GM12865 (cell line): Measurements from ENCODE around the gene ACTL8.

ENCODE experiments used
- DNase-seq: peaks from one replicate; pipeline ENCODE4 v3.0.0; 2010; ENCODE audit warnings: low read depth
- H3K4me3 ChIP-seq: 2 replicates; pipeline ENCODE4 v1.5.1; 2011; ENCODE audit warnings: mild to moderate bottlenecking, low read depth, low read length, control low read depth
- TF ChIP-seq, protein P1 (sequence below): IDR thresholded peaks from 2 replicates; pipeline ENCODE4 v1.5.1; 2011; ENCODE audit warnings: low read length, control low read depth, low read depth, inconsistent platforms; ENCODE audit not compliant: insufficient read depth; ENCODE audit errors: missing control alignments

The ACTL8 gene

DNA sequence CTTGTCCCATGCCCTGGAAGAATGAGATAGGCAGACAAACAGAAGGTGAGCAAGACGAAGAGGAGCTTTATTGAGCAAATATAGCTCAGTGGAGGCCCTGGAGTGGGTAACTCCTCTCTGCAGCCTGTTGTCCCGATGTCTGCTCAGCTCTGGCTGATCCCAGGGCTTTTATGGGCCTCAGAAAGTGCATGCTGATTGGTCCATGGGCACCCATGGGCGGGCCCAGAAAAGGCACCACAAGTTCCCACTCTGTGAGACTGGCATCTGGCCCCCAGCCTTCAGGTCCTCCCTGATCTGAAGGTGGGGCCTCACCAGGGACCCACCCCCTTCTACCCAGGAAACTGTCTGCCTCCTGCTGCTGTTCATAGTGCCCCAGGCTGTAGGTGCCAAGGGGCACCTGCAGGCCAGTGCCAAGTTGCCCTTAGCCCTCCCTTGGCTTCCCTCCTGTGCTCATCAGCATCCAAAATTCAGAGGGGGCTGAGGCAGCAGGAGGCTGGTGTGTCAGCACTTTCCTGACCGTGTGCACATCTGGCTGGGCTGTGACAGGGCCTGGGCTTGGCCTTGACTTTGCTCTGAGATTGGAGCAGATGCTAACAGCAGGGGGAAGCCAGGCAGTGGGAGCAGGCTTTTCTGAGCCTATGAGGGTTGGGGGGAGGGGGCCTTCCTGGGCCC is 35.4 kb downstream of the ACTL8 start:
- H3K4me3 ChIP-seq, result no peak overlapping the region
- no peak for DNase-seq
- TF ChIP-seq, protein P1, sequence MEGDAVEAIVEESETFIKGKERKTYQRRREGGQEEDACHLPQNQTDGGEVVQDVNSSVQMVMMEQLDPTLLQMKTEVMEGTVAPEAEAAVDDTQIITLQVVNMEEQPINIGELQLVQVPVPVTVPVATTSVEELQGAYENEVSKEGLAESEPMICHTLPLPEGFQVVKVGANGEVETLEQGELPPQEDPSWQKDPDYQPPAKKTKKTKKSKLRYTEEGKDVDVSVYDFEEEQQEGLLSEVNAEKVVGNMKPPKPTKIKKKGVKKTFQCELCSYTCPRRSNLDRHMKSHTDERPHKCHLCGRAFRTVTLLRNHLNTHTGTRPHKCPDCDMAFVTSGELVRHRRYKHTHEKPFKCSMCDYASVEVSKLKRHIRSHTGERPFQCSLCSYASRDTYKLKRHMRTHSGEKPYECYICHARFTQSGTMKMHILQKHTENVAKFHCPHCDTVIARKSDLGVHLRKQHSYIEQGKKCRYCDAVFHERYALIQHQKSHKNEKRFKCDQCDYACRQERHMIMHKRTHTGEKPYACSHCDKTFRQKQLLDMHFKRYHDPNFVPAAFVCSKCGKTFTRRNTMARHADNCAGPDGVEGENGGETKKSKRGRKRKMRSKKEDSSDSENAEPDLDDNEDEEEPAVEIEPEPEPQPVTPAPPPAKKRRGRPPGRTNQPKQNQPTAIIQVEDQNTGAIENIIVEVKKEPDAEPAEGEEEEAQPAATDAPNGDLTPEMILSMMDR, result no peak

DNA sequence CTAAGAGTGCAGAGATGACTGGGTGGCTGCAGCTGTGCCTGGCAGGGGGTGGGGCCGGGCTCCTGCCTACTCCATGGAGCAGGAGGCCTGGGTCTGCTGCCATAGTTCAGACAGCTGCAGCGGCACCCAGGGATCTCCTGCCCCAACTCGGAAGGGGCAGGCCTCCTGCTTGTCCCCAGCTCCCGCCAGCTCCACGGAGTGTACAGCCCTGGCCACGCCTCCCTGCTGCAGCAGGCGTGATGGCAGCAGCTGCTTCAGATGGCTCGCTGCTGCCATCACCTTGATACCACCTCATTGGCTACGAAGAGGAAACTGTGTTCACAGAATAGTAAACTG is 35.9 kb downstream of the ACTL8 start:
- no peak overlapping the region for H3K4me3 ChIP-seq
- DNase-seq, result no peak
- TF ChIP-seq, protein P1, result no peak

DNA sequence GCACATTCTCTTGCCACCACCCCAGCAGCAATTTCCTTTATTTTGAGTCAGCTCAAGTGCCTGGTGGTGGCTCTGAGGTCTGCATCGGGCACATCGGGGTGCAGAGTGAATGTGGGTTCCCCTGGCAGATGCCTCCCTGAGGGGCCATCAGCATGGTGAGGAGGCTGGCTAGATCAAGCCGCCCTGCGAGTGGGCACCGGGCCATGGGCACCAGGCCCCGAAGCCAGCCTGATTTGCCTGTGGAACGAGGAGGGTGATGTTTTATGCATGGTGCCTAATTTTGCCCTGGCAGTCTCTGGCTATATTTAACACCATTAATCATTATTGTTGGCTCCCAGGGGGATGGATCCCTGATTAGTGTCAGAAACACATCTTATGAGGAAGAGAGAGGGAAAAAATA is 36.3 kb downstream of the ACTL8 start:
- TF ChIP-seq, protein P1, result no peak
- no peak overlapping the region for H3K4me3 ChIP-seq
- no peak for DNase-seq

DNA sequence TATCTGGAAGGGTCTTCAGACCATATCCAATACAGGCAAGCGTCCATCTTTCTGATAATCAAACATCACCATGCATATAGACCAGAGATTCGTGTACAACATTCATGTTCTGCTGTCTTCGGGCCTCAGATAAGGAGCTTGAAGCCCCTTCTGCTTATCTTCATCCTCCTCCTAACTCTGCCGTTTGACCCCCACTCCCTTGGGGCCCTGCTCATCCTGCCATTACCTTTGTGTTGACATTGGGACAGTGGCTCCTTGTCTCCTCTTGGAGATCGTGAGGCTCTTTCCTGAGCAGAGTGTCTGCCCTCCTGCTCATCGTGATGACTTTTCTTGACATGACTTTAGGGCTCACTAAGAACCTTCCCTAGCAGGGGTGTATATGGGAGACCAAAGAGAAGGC is 37.3 kb downstream of the ACTL8 start:
- TF ChIP-seq, protein P1, result no peak
- DNase-seq, result no peak
- H3K4me3 ChIP-seq, result no peak overlapping the region

DNA sequence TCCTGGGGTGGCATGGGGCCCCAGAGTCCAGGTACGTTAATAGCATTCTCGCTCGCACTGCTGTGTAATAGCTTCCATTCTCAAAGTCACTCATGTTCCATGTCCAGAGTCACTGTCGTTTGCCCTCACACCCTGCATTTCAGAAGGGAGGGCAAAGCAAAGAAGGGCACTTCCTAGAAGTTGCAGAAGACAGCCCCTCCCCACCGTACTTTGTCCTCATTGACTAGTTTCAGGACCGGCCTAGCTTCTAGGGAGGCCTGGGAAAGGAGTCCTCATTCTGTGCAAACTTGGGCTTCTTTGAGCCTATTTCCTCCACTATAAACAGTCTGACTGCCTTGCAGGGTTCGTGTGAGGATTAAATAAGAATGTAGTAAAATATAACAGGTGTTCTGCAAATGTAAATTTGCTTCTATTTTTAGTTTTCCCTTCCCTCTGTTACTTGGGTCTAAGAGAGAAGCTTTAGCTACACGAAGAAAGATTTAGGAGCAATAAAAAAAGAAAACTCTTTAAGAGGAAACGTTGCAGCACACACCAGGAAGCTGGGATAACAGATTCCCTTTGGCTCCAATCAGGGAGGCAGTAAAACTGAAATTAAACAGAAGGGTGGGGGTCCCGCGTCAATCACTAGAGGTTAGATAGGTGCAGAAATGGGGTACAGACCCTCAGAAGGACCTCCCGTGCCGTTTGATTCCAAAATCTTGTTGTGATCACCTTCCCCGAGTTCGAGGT is 40.1 kb downstream of the ACTL8 start:
- no peak overlapping the region for H3K4me3 ChIP-seq
- no peak for DNase-seq
- TF ChIP-seq, protein P1, result no peak

DNA sequence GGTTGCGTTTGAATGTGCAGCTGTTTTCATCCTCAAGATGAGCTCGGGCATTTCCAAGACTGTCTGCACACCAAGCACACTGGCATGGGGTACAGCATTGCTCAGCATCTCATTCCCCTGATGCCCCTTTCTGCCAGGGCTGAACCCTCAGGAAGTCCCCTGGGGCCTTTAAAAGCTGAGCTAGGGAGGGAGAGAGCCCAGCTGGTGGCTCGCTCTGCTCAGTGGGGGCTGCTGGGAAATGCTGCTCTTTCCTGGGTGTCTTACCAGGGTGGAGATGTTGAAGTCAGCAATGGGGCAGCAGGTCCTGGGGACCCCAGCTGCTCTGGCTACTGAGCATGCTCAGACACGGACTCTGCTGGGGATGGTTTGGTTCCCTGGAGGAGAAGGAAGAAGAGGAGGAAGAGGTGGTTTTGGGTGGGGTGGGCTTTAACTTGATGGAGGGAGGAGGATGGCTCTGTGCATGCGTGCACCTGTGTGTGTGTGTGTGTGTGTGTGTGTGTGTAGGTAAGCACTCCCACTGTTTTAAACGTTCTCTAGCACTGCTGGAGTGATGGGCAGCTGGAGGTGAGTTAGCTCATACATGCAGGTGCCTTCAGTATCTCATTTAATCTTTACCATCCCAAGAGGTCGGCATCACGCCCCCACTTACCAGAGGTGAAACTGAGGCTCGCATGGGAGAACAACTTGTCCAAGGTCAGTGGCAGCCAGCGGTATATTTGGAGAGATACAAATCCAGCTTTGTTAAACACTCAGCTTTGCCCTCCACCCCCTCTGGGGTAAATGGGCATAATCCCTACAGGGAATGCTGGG is 40.9 kb downstream of the ACTL8 start:
- DNase-seq, result no peak
- H3K4me3 ChIP-seq, result no peak overlapping the region
- TF ChIP-seq, protein P1, result no peak
